M059J (cell line): ENCODE measurements around the gene GP9. TPM values are rescaled to one million over a fixed set of nuclear protein-coding genes. Genes with fewer than 3 reads are reported as not detected.
"Not testable (repeated sequence)": the region's sequence is repeated elsewhere in the genome, so short reads cannot be mapped to it uniquely, and the experiment has no call there.

Source experiments
- DNase-seq: peaks from one replicate; pipeline ENCODE4 v3.0.0-alpha.2; 2012; ENCODE audit warnings: low read depth
- total RNA-seq: library from RNA; depleted of rRNA; stranded (reverse); fragments of >200 nt; shearing (Covaris generic); gene quantifications from 2 replicates; pipeline ENCODE4 v1.2.3, GENCODE V29; 2014

GP9 gene
- total RNA-seq, 1 experiment from 2014 or later: not detected

- DNase-seq: no peak
Measured at GRCh38 chr3:129070086-129070885, 9.7 kb downstream of the GP9 start.

- peak; percentile 63 for DNase-seq
Measured at GRCh38 chr3:129077222-129077621, 16.6 kb downstream of the GP9 start.

DNA sequence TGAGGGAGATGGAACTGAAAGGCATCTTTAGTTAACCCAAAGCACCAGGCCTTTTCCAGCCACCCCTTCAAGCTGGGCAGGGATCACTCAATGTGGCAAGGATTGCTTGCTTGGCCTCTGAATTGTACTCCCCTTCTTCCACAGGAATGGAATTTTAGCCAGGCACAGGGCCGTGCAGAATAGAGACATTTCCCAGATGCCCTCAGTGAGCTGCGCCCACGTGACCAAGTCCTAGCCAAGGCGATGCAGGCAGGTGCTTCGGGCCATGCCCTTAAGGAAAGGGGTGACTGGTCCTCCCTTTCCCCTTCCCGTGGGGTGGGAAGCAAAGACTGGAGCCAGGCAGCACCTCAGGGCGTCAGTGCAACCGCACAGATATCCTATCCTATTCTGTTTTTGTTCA, 17.9 kb downstream of the GP9 start:
- no peak for DNase-seq

- DNase-seq: no peak
Measured at GRCh38 chr3:129081503-129081902, 20.9 kb downstream of the GP9 start.

GRCh38 chr3:129082026-129082425, 21.4 kb downstream of the GP9 start:
- DNase-seq: no peak

DNA sequence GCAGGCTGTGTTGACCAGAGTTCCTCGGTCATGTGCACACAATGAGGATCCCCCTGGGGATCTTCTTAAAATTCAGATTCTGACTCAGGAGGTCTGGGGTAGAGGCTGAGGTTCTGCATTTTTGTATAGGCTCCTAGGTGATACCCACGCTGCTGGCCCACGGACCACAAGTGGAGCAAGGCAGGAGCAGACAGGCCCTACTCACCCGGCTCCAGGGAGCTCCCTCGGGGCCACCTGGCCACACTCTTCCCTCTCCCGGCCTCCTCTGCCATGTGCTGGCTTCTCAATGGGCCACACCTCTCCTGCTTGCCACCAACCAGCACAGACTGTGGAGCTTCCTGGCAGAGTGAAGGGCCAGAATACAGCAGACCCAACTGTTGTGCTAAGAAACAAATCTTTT, 23.9 kb downstream of the GP9 start:
- no peak for DNase-seq

- no peak for DNase-seq
Measured at GRCh38 chr3:129085165-129085715, 24.7 kb downstream of the GP9 start.

DNA sequence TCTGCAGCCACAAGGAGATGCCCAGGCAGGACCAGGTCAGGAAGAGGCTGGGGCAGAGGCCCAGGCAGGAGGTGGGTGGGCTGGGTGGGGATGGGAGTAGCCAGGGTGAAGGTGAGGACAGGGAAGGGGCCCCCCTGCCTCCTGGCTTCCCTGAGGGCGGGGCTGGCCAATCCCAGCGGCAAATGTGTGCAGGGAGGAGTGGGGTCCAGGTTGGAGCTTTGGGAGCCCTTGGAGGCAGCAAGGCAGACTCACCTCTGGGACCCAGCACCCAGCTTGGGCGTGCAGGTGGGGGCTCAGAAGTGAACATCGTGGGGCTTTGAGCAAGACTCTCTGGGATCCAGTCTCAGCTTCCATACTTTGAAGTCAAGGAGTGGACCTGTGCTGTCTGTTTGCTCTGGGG, 25.2 kb downstream of the GP9 start:
- no peak for DNase-seq

GRCh38 chr3:129087138-129087702, 26.6 kb downstream of the GP9 start:
- DNase-seq: no peak

GRCh38 chr3:129087904-129088303, 27.3 kb downstream of the GP9 start:
- DNase-seq: not testable (repeated sequence)

- DNase-seq: not testable (repeated sequence)
Measured at GRCh38 chr3:129088312-129088711, 27.7 kb downstream of the GP9 start.

- no peak for DNase-seq
Measured at GRCh38 chr3:129095285-129095684, 34.7 kb downstream of the GP9 start.

DNA sequence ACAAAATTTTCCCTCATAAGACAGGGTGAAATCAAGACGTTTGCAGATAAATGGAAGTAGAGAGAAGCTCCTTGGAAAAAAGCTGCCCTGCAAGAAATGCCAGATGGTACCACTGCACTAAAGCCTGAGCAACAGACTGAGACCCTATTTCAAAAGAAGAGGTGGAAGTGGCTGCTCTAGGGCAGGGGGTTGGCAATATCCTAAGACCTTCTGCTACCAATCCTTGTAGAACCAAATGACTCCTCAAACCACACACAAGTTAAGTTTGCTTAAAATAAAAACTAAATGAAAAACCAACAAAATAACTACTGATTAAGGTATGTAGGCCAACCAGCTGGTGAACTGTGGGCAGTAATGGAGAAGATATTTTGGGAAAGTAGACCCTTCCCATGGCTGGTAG, 39.7 kb downstream of the GP9 start:
- no peak for DNase-seq

- DNase-seq: no peak
Measured at GRCh38 chr3:129101370-129102138, 41.0 kb downstream of the GP9 start.

DNA sequence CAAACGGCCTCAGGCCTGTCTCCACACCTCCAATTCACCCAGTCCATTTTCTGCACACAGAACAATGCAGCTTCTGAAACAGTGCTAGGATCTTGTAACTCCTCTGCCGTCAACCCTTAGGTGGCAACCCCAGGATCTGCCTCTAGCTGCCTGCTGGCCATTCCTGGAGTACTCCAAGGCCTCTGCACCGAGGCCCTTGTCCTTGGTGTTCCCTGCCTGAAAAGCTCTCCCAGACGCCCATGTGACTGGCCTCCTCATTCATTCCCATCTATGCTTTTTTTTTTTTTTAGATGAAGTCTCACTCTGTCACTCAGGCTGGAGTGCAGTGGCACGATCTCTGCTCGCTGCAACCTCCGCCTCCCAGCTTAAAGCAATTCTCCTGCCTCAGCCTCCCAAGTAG, 42.7 kb downstream of the GP9 start:
- DNase-seq: no peak

- DNase-seq: no peak
Measured at GRCh38 chr3:129104051-129104450, 43.5 kb downstream of the GP9 start.

DNA sequence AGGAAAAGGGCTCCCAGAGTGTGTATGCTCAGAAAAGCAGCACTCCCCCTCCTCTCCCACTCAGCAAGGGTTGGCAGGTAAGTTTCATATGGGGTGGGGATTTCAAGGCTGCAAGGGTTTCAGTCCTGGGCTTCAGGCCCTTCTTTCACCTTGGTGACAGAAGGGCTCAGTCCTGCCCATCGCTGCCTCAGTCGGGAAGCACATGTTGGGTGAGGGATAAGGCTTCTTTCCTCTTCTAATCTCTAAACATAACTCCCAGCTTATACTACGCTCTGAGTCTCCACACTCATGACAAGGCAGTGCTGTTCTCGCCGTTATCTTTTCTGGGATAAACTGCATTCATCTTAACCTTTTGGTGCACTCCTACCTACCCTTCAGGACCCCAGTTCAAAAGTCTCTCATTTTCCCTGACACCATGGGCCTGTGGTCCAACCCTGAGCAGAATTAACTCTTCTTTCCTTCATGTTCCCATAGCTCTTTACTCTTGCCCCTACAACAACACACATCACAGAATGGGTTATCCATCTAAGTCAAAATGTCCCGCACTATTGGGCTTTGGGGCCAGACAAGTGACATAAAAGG, 44.0 kb downstream of the GP9 start:
- DNase-seq: no peak

GRCh38 chr3:129105862-129106261, 45.3 kb downstream of the GP9 start:
- no peak for DNase-seq

- no peak for DNase-seq
Measured at GRCh38 chr3:129106320-129106719, 45.7 kb downstream of the GP9 start.

DNA sequence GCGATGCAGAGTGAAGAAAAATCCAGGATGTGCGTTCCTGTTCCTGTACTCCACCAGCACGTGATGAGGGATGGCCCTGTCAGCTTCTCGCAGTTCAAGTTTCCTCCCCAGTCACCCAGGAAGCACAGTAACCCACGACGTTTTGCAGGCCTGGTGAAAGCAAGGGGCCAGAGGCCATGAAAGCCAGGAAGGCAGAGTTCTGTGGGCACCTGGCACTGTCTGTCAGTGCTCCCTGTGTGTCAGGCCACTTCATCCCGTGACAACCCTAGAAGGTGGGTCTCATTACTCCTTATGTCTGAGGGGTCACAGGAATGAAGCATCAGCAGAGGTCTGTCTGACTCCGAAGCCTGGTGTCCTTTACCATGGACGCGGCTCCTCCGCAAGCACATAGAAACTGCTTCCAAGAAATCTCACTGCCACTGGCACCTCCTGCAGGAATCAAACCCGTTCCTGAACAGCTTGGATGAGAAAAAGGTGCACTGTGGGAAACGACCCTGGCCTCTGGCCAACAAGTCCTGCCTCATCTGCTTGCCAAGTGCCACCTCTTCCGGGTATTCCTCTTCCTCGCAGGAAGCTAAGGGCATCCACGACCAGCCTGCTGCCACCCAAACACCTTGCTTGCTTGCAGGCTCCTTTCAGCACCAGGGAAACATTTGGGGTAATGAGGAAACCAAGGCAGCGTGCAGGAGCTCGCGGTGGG, 46.4 kb downstream of the GP9 start:
- DNase-seq: no peak

DNA sequence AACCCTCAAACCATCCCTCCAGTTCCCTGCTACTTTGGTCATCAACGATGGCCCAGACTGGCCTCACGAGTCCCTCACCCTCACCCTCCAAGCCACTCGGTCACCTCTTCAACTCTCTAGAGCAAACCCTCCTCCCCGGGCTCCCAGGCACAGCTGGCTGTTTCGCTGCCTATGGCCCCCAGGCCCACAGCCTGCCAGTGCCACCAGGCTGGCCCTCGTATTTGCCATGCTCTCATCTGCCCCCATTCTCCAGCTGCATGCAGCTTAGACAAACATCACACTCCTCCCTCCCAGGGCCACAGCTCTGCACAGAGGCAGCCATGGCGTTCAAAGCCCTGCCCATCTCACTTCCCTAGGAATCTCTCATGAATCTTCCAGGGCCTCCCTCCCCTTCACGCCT, 47.2 kb downstream of the GP9 start:
- DNase-seq: no peak
